ENCODE results near the gene RBFOX2.
A peak's percentile ranks its signal among the peaks of the same experiment; 100 is the strongest.

The RBFOX2 gene

GRCh38 chr22:35921044-35921443 is 107.6 kb downstream of the RBFOX2 start:
- DNase-seq = no peak

GRCh38 chr22:35919002-35919542 is 109.6 kb downstream of the RBFOX2 start:
- DNase-seq = no peak

- DNase-seq = no peak
Observed at GRCh38 chr22:35918456-35918855, 110.2 kb downstream of the RBFOX2 start.

- no peak for DNase-seq
Observed at GRCh38 chr22:35917651-35918050, 111.0 kb downstream of the RBFOX2 start.

GRCh38 chr22:35915477-35916013 is 113.1 kb downstream of the RBFOX2 start:
- no peak for DNase-seq

- peak; percentile 84 for DNase-seq
Observed at GRCh38 chr22:35914665-35915476, 113.8 kb downstream of the RBFOX2 start.

- DNase-seq = no peak
Observed at GRCh38 chr22:35914357-35914664, 114.3 kb downstream of the RBFOX2 start.

GRCh38 chr22:35913925-35914324 is 114.7 kb downstream of the RBFOX2 start:
- DNase-seq = no peak

GRCh38 chr22:35912658-35913057 is 116.0 kb downstream of the RBFOX2 start:
- DNase-seq = no peak

- no peak for DNase-seq
Observed at GRCh38 chr22:35911877-35912276, 116.7 kb downstream of the RBFOX2 start.

- DNase-seq = no peak
Observed at GRCh38 chr22:35910926-35911325, 117.7 kb downstream of the RBFOX2 start.

- no peak for DNase-seq
Observed at GRCh38 chr22:35910003-35910769, 118.4 kb downstream of the RBFOX2 start.

- no peak for DNase-seq
Observed at GRCh38 chr22:35905894-35906293, 122.7 kb downstream of the RBFOX2 start.

GRCh38 chr22:35904752-35905151 is 123.9 kb downstream of the RBFOX2 start:
- no peak for DNase-seq

- DNase-seq = no peak
Observed at GRCh38 chr22:35904336-35904692, 124.3 kb downstream of the RBFOX2 start.

- DNase-seq = no peak
Observed at GRCh38 chr22:35903571-35904335, 124.9 kb downstream of the RBFOX2 start.

- DNase-seq = no peak
Observed at GRCh38 chr22:35900483-35901168, 128.0 kb downstream of the RBFOX2 start.

GRCh38 chr22:35899736-35900135 is 128.9 kb downstream of the RBFOX2 start:
- DNase-seq = no peak

- DNase-seq = no peak
Observed at GRCh38 chr22:35896111-35896705, 132.4 kb downstream of the RBFOX2 start.

- DNase-seq = no peak
Observed at GRCh38 chr22:35894937-35895708, 133.5 kb downstream of the RBFOX2 start.

- DNase-seq = no peak
Observed at GRCh38 chr22:35894464-35894878, 134.2 kb downstream of the RBFOX2 start.
